Activated naive CD4-positive, alpha-beta T cell treated with anti-CD3 and anti-CD28 coated beads, Interleukin-2, amount 10 ng/mL, durations not matched to agents 7 days and 5 days (primary cell): ENCODE measurements around the gene TLL2.

Experiments
- CTCF ChIA-PET: fragments of 350-600 bp; sonication (Branson Sonifier 250); formaldehyde crosslinking; loops from one replicate; lab custom pipeline; 2021; ENCODE audit warnings: antibody characterized with exemption; lab: Charles Lee
- DNase-seq: peaks from one replicate; pipeline ENCODE4 v3.0.0-alpha.2; 2020
- H3K27ac Mint-ChIP-seq: one replicate; pipeline ENCODE4 v1.8.0; 2021; ENCODE audit warnings: mild to moderate bottlenecking, moderate library complexity, mixed read lengths
- H3K27me3 Mint-ChIP-seq: one replicate; pipeline ENCODE4 v1.8.0; 2021; ENCODE audit warnings: mild to moderate bottlenecking, mixed read lengths
- H3K36me3 Mint-ChIP-seq: one replicate; pipeline ENCODE4 v1.8.0; 2021; ENCODE audit warnings: mixed read lengths
- H3K4me1 Mint-ChIP-seq: one replicate; pipeline ENCODE4 v1.8.0; 2021; ENCODE audit warnings: mixed read lengths
- H3K4me3 Mint-ChIP-seq: one replicate; pipeline ENCODE4 v1.8.0; 2021; ENCODE audit warnings: mild to moderate bottlenecking, moderate library complexity, mixed read lengths
- H3K9me3 Mint-ChIP-seq: one replicate; pipeline ENCODE4 v1.8.0; 2021; ENCODE audit warnings: mixed read lengths

TLL2 gene

GRCh38 chr10:96374639-96374984 is 139.1 kb downstream of the TLL2 start:
- peak overlapping the region; percentile 62 for H3K4me3 Mint-ChIP-seq
- no peak for DNase-seq
- no peaks in the 10 kb centered on the region for H3K9me3 Mint-ChIP-seq
- peaks cover 41% of the 10 kb centered on the region for H3K27me3 Mint-ChIP-seq
- H3K27ac Mint-ChIP-seq: no peak overlapping the region
- CTCF ChIA-PET: interaction anchor here (0.8 to 3.6 kb wide), 16 partner anchors 10 to 651 kb away, joined by 3 to 14 read pairs (median 4); no protein-coding TSS in a partner anchor
- no peaks in the 10 kb centered on the region for H3K36me3 Mint-ChIP-seq
- peaks cover 11% of the 10 kb centered on the region for H3K4me1 Mint-ChIP-seq

GRCh38 chr10:96374004-96374403 is 139.7 kb downstream of the TLL2 start:
- Mint-ChIP-seq H3K36me3 (no peaks in the 10 kb centered on the region), H3K9me3 (no peaks in the 10 kb centered on the region), H3K27ac (no peak overlapping the region), H3K27me3 (peaks cover 40% of the 10 kb centered on the region), H3K4me3 (no peak overlapping the region), H3K4me1 (peaks cover 11% of the 10 kb centered on the region)
- no peak for DNase-seq
- CTCF ChIA-PET: interaction anchor here (0.6 to 3.6 kb wide), 7 partner anchors 9 to 137 kb away, joined by 3 to 14 read pairs (median 4); no protein-coding TSS in a partner anchor

- Mint-ChIP-seq H3K36me3 (no peaks in the 10 kb centered on the region), H3K4me3 (no peak overlapping the region), H3K9me3 (no peaks in the 10 kb centered on the region), H3K27ac (no peak overlapping the region), H3K4me1 (peaks cover 11% of the 10 kb centered on the region), H3K27me3 (peaks cover 28% of the 10 kb centered on the region)
- no peak for DNase-seq
- CTCF ChIA-PET: interaction anchor here (0.8 to 1.6 kb wide), 4 partner anchors 12 to 137 kb away, joined by 3 to 7 read pairs (median 4); partner anchors contain the start of gene OPALIN
These were observed 142.4 kb downstream of the TLL2 start for GRCh38 chr10:96371356-96371755.

- H3K4me3 Mint-ChIP-seq: no peak overlapping the region
- H3K36me3 Mint-ChIP-seq: no peaks in the 10 kb centered on the region
- no peaks in the 10 kb centered on the region for H3K9me3 Mint-ChIP-seq
- H3K27me3 Mint-ChIP-seq: peaks cover 28% of the 10 kb centered on the region
- peaks cover 10% of the 10 kb centered on the region for H3K4me1 Mint-ChIP-seq
- peak; percentile 59 for DNase-seq
- no peak overlapping the region for H3K27ac Mint-ChIP-seq
- CTCF ChIA-PET: interaction anchor here (0.8 to 1.6 kb wide), 5 partner anchors 9 to 136 kb away, joined by 3 to 11 read pairs (median 6); no protein-coding TSS in a partner anchor
These were observed 143.1 kb downstream of the TLL2 start for GRCh38 chr10:96370584-96371157.

GRCh38 chr10:96369890-96370583 is 143.7 kb downstream of the TLL2 start:
- no peak overlapping the region for H3K27ac Mint-ChIP-seq
- no peak overlapping the region for H3K4me3 Mint-ChIP-seq
- H3K27me3 Mint-ChIP-seq: peaks cover 23% of the 10 kb centered on the region
- CTCF ChIA-PET: interaction anchor here (1.2 to 1.6 kb wide), 3 partner anchors 9 to 13 kb away, joined by 3 to 11 read pairs (median 7); no protein-coding TSS in a partner anchor
- no peaks in the 10 kb centered on the region for H3K9me3 Mint-ChIP-seq
- DNase-seq: no peak
- H3K4me1 Mint-ChIP-seq: peaks cover 6% of the 10 kb centered on the region
- no peaks in the 10 kb centered on the region for H3K36me3 Mint-ChIP-seq

- CTCF ChIA-PET: interaction anchor here (0.7 to 1.1 kb wide), 2 partner anchors 10 to 520 kb away, joined by 3 to 4 read pairs; no protein-coding TSS in a partner anchor
- H3K27me3 Mint-ChIP-seq: peaks cover 13% of the 10 kb centered on the region
- no peak for DNase-seq
- no peak overlapping the region for H3K27ac Mint-ChIP-seq
- H3K9me3 Mint-ChIP-seq: no peaks in the 10 kb centered on the region
- no peaks in the 10 kb centered on the region for H3K36me3 Mint-ChIP-seq
- no peak overlapping the region for H3K4me3 Mint-ChIP-seq
- H3K4me1 Mint-ChIP-seq: no peaks in the 10 kb centered on the region
These were observed 144.8 kb downstream of the TLL2 start for GRCh38 chr10:96368971-96369370.

GRCh38 chr10:96367470-96367869 is 146.3 kb downstream of the TLL2 start:
- H3K9me3 Mint-ChIP-seq: no peaks in the 10 kb centered on the region
- H3K27ac Mint-ChIP-seq: no peak overlapping the region

GRCh38 chr10:96366508-96366907 is 147.2 kb downstream of the TLL2 start:
- Mint-ChIP-seq H3K27ac (no peak overlapping the region), H3K36me3 (no peaks in the 10 kb centered on the region), H3K4me3 (no peak overlapping the region), H3K9me3 (no peaks in the 10 kb centered on the region), H3K4me1 (no peaks in the 10 kb centered on the region), H3K27me3 (no peaks in the 10 kb centered on the region)
- CTCF ChIA-PET: interaction anchor here (1.3 kb wide), 1 partner anchor 364 kb away, joined by 3 read pairs; no protein-coding TSS in a partner anchor
- no peak for DNase-seq

More at GRCh38 chr10:96367470-96367869, 146.3 kb downstream of the TLL2 start:
- no peak for DNase-seq
- no peaks in the 10 kb centered on the region for H3K36me3 Mint-ChIP-seq
- no peak overlapping the region for H3K4me3 Mint-ChIP-seq
- no peaks in the 10 kb centered on the region for H3K4me1 Mint-ChIP-seq
- CTCF ChIA-PET: no interaction called here
- peaks cover 6% of the 10 kb centered on the region for H3K27me3 Mint-ChIP-seq

- H3K4me3 Mint-ChIP-seq: no peak overlapping the region
- H3K36me3 Mint-ChIP-seq: no peaks in the 10 kb centered on the region
- H3K27me3 Mint-ChIP-seq: no peaks in the 10 kb centered on the region
- DNase-seq: no peak
- H3K9me3 Mint-ChIP-seq: no peaks in the 10 kb centered on the region
- CTCF ChIA-PET: interaction anchor here (1.3 to 2.6 kb wide), 3 partner anchors 9 to 363 kb away, joined by 3 to 14 read pairs (median 3); no protein-coding TSS in a partner anchor
- H3K27ac Mint-ChIP-seq: no peak overlapping the region
- no peaks in the 10 kb centered on the region for H3K4me1 Mint-ChIP-seq
These were observed 148.2 kb downstream of the TLL2 start for GRCh38 chr10:96365571-96365970.

GRCh38 chr10:96360766-96361165 is 153.0 kb downstream of the TLL2 start:
- Mint-ChIP-seq H3K4me3 (no peak overlapping the region), H3K36me3 (no peaks in the 10 kb centered on the region), H3K9me3 (no peaks in the 10 kb centered on the region), H3K27ac (no peak overlapping the region), H3K27me3 (peaks cover 7% of the 10 kb centered on the region), H3K4me1 (no peaks in the 10 kb centered on the region)
- CTCF ChIA-PET: interaction anchor here (0.7 kb wide), 1 partner anchor 9 kb away, joined by 3 read pairs; no protein-coding TSS in a partner anchor
- no peak for DNase-seq

- Mint-ChIP-seq H3K9me3 (no peaks in the 10 kb centered on the region), H3K36me3 (no peaks in the 10 kb centered on the region), H3K4me3 (no peak overlapping the region), H3K27me3 (peaks cover 8% of the 10 kb centered on the region), H3K4me1 (no peaks in the 10 kb centered on the region), H3K27ac (no peak overlapping the region)
- DNase-seq: no peak
- CTCF ChIA-PET: interaction anchor here (0.7 kb wide), 1 partner anchor 10 kb away, joined by 3 read pairs; no protein-coding TSS in a partner anchor
These were observed 153.4 kb downstream of the TLL2 start for GRCh38 chr10:96360331-96360730.

GRCh38 chr10:96359616-96360015 is 154.1 kb downstream of the TLL2 start:
- Mint-ChIP-seq H3K4me1 (no peaks in the 10 kb centered on the region), H3K27me3 (peaks cover 12% of the 10 kb centered on the region), H3K9me3 (no peaks in the 10 kb centered on the region), H3K4me3 (no peak overlapping the region), H3K27ac (no peak overlapping the region), H3K36me3 (no peaks in the 10 kb centered on the region)
- no peak for DNase-seq
- CTCF ChIA-PET: no interaction called here

- no peaks in the 10 kb centered on the region for H3K36me3 Mint-ChIP-seq
- no peak for DNase-seq
- no peaks in the 10 kb centered on the region for H3K9me3 Mint-ChIP-seq
- H3K4me1 Mint-ChIP-seq: no peaks in the 10 kb centered on the region
- H3K27ac Mint-ChIP-seq: no peak within 1 kb of the TSS
- CTCF ChIA-PET: interaction anchor here (0.6 kb wide), 1 partner anchor 13 kb away, joined by 3 read pairs; no protein-coding TSS in a partner anchor
- no peak within 1 kb of the TSS for H3K4me3 Mint-ChIP-seq
- peaks cover 12% of the 10 kb centered on the region for H3K27me3 Mint-ChIP-seq
These were observed 154.7 kb downstream of the TLL2 start, which contains the start of gene OPALIN for GRCh38 chr10:96358851-96359540. Gene OPALIN, minus strand, starts transcription at chr10:96359002. Its CDS starts 106 bp downstream, at chr10:96358896.
